Endodermal cell (in vitro differentiated cells): ENCODE measurements around the gene PSMC4. TPM values are rescaled to one million over a fixed set of nuclear protein-coding genes. Genes with fewer than 3 reads are reported as not detected.

Experiments used
- DNase-seq: peaks from one replicate; pipeline ENCODE4 v3.0.0-alpha.2; 2017
- H3K27ac ChIP-seq: 2 replicates; pipeline ENCODE4 v1.5.1; 2013; ENCODE audit warnings: mild to moderate bottlenecking, low read depth, low read length, moderate library complexity
- H3K27me3 ChIP-seq: 2 replicates; pipeline ENCODE4 v1.6.1; 2013; ENCODE audit warnings: mild to moderate bottlenecking, low read length, moderate library complexity; ENCODE audit not compliant: insufficient read depth, control insufficient read depth, poor library complexity, severe bottlenecking
- H3K36me3 ChIP-seq: 2 replicates; pipeline ENCODE4 v1.7.0; 2013; ENCODE audit warnings: mild to moderate bottlenecking, low read length, moderate library complexity; ENCODE audit not compliant: control insufficient read depth, insufficient read depth
- H3K4me1 ChIP-seq: one replicate; pipeline ENCODE4 v1.7.0; 2013; ENCODE audit warnings: low read length; ENCODE audit not compliant: control insufficient read depth, insufficient read depth
- H3K4me3 ChIP-seq: 2 replicates; pipeline ENCODE4 v1.5.1; 2013; ENCODE audit warnings: mild to moderate bottlenecking, low read length, moderate library complexity
- H3K9ac ChIP-seq: 2 replicates; pipeline ENCODE4 v1.6.1; 2013; ENCODE audit warnings: mild to moderate bottlenecking, low read length, moderate library complexity; ENCODE audit not compliant: poor library complexity, severe bottlenecking; ENCODE audit errors: extremely low read depth
- H3K9me3 ChIP-seq: 2 replicates; pipeline ENCODE4 v1.6.1; 2013; ENCODE audit warnings: mild to moderate bottlenecking, low read length, moderate library complexity; ENCODE audit not compliant: control insufficient read depth
- H3K27ac Mint-ChIP-seq: 2 replicates; pipeline ENCODE4 v1.8.0; 2020; ENCODE audit warnings: mixed read lengths
- H3K27me3 Mint-ChIP-seq: 2 replicates; pipeline ENCODE4 v1.8.0; 2021; ENCODE audit warnings: mild to moderate bottlenecking, mixed read lengths; ENCODE audit not compliant: insufficient read depth
- H3K36me3 Mint-ChIP-seq: 2 replicates; pipeline ENCODE4 v1.8.0; 2020; ENCODE audit warnings: low read depth, mixed read lengths
- H3K4me1 Mint-ChIP-seq: 2 replicates; pipeline ENCODE4 v1.8.0; 2020; ENCODE audit warnings: mixed read lengths
- H3K4me3 Mint-ChIP-seq: 2 replicates; pipeline ENCODE4 v1.8.0; 2020; ENCODE audit warnings: mild to moderate bottlenecking, moderate library complexity, mixed read lengths
- H3K9me3 Mint-ChIP-seq: 2 replicates; pipeline ENCODE4 v1.8.0; 2020; ENCODE audit warnings: mild to moderate bottlenecking, mixed read lengths
- CTCF ChIP-seq: fragments of 200-600 bp; sonication (generic); conservative IDR thresholded peaks from 2 replicates; pipeline ENCODE4 v1.5.0; 2021; ENCODE audit warnings: antibody characterized with exemption, mild to moderate bottlenecking
- whole genome bisulfite sequencing, 2 experiments: methylation state at CpG; one replicate each; pipeline versions ENCODE4 v1.1.5 to v1.1.7; 2013; ENCODE audit warnings: missing lambda C conversion rate in 2 of 2, mixed read lengths in 1 of 2; ENCODE audit not compliant: insufficient coverage in 1 of 2, insufficient read length in 1 of 2; 5-methylcytosine and 5-hydroxymethylcytosine counted together
- total RNA-seq, 2 donors: library from RNA; stranded (reverse); fragmentation: NEBNext Ultra II Directional in 1 of 2; extraction: Animal tissue kit (Norgen Biotek cat#: 25700) in 1 of 2; gene quantifications; 2 replicates in 1 of 2; 3 replicates in 1 of 2; pipeline ENCODE4 v1.2.1, GENCODE V29; 2021

PSMC4 gene
- total RNA-seq, 2 donors from 2014 or later = 88.9 to 96.9 TPM

- peaks cover 14% of the 10 kb centered on the region for H3K9me3 ChIP-seq
- H3K4me1 ChIP-seq = no peaks in the 10 kb centered on the region
- Mint-ChIP-seq H3K27ac (no peak overlapping the region), H3K4me1 (no peaks in the 10 kb centered on the region), H3K36me3 (peaks cover 20% of the 10 kb centered on the region), H3K4me3 (no peak overlapping the region), H3K9me3 (peaks cover 16% of the 10 kb centered on the region), H3K27me3 (no peaks in the 10 kb centered on the region)
- H3K27ac ChIP-seq = no peak overlapping the region
- H3K9ac ChIP-seq = no peak overlapping the region
- WGBS, 2 experiments = 89 to 93% methylated on average over 3 to 4 of the region's 4 CpGs
- H3K27me3 ChIP-seq = no peaks in the 10 kb centered on the region
- no peak for TF ChIP-seq CTCF
- DNase-seq = no peak
- no peak overlapping the region for H3K4me3 ChIP-seq
- H3K36me3 ChIP-seq = peaks cover 5% of the 10 kb centered on the region
Measured at GRCh38 chr19:40005691-40006272, 34.8 kb downstream of the PSMC4 start.

GRCh38 chr19:40006273-40006691, 35.3 kb downstream of the PSMC4 start:
- Mint-ChIP-seq H3K4me3 (no peak overlapping the region), H3K27ac (no peak overlapping the region), H3K4me1 (no peaks in the 10 kb centered on the region), H3K27me3 (no peaks in the 10 kb centered on the region), H3K9me3 (peaks cover 18% of the 10 kb centered on the region), H3K36me3 (peaks cover 20% of the 10 kb centered on the region)
- Histone ChIP-seq H3K27ac (no peak overlapping the region), H3K27me3 (no peaks in the 10 kb centered on the region), H3K9ac (no peak overlapping the region), H3K4me3 (no peak overlapping the region), H3K9me3 (peaks cover 12% of the 10 kb centered on the region), H3K4me1 (no peaks in the 10 kb centered on the region), H3K36me3 (peaks cover 5% of the 10 kb centered on the region)
- DNase-seq = no peak
- WGBS, 2 experiments = 87 to 100% methylated on average over 1 of the region's 1 CpG
- no peak for TF ChIP-seq CTCF

GRCh38 chr19:40009674-40010073, 38.7 kb downstream of the PSMC4 start:
- DNase-seq = no peak
- TF ChIP-seq CTCF = no peak
- no peaks in the 10 kb centered on the region for H3K4me1 Mint-ChIP-seq
- H3K36me3 Mint-ChIP-seq = peaks cover 45% of the 10 kb centered on the region
- H3K9ac ChIP-seq = no peak overlapping the region
- H3K4me1 ChIP-seq = no peaks in the 10 kb centered on the region
- H3K9me3 ChIP-seq = peaks cover 44% of the 10 kb centered on the region
- H3K27ac Mint-ChIP-seq = no peak overlapping the region
- no peak overlapping the region for H3K27ac ChIP-seq
- H3K4me3 Mint-ChIP-seq = no peak overlapping the region
- H3K27me3 ChIP-seq = no peaks in the 10 kb centered on the region
- H3K27me3 Mint-ChIP-seq = no peaks in the 10 kb centered on the region
- H3K36me3 ChIP-seq = peaks cover 17% of the 10 kb centered on the region
- H3K4me3 ChIP-seq = no peak overlapping the region
- H3K9me3 Mint-ChIP-seq = peaks cover 52% of the 10 kb centered on the region
